Measurements from ENCODE around the gene MEI1.

MEI1 gene

GRCh38 chr22:41800348-41801146, 101.2 kb downstream of the MEI1 start, which contains the start of gene CCDC134:
TSS of gene CCDC134 (plus strand) at chr22:41800679. CDS start at chr22:41808891, 8,212 bp downstream.
- TF ChIP-seq ZNF274 (IDR thresholded peaks at IDR 0.05; ENCODE audit: low read depth, low read length) = no peak
- H3K4me3 ChIP-seq (ENCODE audit: low read length) = peak within 1 kb of the TSS; percentile 81

GRCh38 chr22:41801147-41801819, 102.0 kb downstream of the MEI1 start:
- TF ChIP-seq ZNF274 (IDR thresholded peaks at IDR 0.05; ENCODE audit: low read depth, low read length) = no peak
- H3K4me3 ChIP-seq (ENCODE audit: low read length) = peak overlapping the region; percentile 81

GRCh38 chr22:41801886-41802285, 102.6 kb downstream of the MEI1 start:
- TF ChIP-seq ZNF274 (IDR thresholded peaks at IDR 0.05; ENCODE audit: low read depth, low read length) = no peak

GRCh38 chr22:41805639-41806038, 106.3 kb downstream of the MEI1 start:
- no peak for TF ChIP-seq ZNF274 (IDR thresholded peaks at IDR 0.05; ENCODE audit: low read depth, low read length)
- no peak overlapping the region for H3K4me3 ChIP-seq (ENCODE audit: low read length)

More at GRCh38 chr22:41801886-41802285, 102.6 kb downstream of the MEI1 start:
- peak overlapping the region; percentile 81 for H3K4me3 ChIP-seq (ENCODE audit: low read length)

- TF ChIP-seq ZNF274 (IDR thresholded peaks at IDR 0.05; ENCODE audit: low read depth, low read length) = no peak
- no peak overlapping the region for H3K4me3 ChIP-seq (ENCODE audit: low read length)
Observed at GRCh38 chr22:41808400-41808799, 109.1 kb downstream of the MEI1 start.

- TF ChIP-seq ZNF274 (IDR thresholded peaks at IDR 0.05; ENCODE audit: low read depth, low read length) = no peak
- H3K4me3 ChIP-seq (ENCODE audit: low read length) = no peak overlapping the region
Observed at GRCh38 chr22:41810022-41810421, 110.7 kb downstream of the MEI1 start.

- no peak overlapping the region for H3K4me3 ChIP-seq (ENCODE audit: low read length)
- no peak for TF ChIP-seq ZNF274 (IDR thresholded peaks at IDR 0.05; ENCODE audit: low read depth, low read length)
Observed at GRCh38 chr22:41812805-41813545, 113.7 kb downstream of the MEI1 start.

- no peak for TF ChIP-seq ZNF274 (IDR thresholded peaks at IDR 0.05; ENCODE audit: low read depth, low read length)
- H3K4me3 ChIP-seq (ENCODE audit: low read length) = no peak overlapping the region
Observed at GRCh38 chr22:41813726-41814410, 114.6 kb downstream of the MEI1 start.

GRCh38 chr22:41815716-41816115, 116.4 kb downstream of the MEI1 start:
- TF ChIP-seq ZNF274 (IDR thresholded peaks at IDR 0.05; ENCODE audit: low read depth, low read length) = no peak
- no peak overlapping the region for H3K4me3 ChIP-seq (ENCODE audit: low read length)

- TF ChIP-seq ZNF274 (IDR thresholded peaks at IDR 0.05; ENCODE audit: low read depth, low read length) = no peak
- no peak overlapping the region for H3K4me3 ChIP-seq (ENCODE audit: low read length)
Observed at GRCh38 chr22:41816241-41816640, 116.9 kb downstream of the MEI1 start.

GRCh38 chr22:41816871-41817270, 117.6 kb downstream of the MEI1 start:
- no peak for TF ChIP-seq ZNF274 (IDR thresholded peaks at IDR 0.05; ENCODE audit: low read depth, low read length)
- no peak overlapping the region for H3K4me3 ChIP-seq (ENCODE audit: low read length)

GRCh38 chr22:41818011-41818410, 118.7 kb downstream of the MEI1 start:
- no peak for TF ChIP-seq ZNF274 (IDR thresholded peaks at IDR 0.05; ENCODE audit: low read depth, low read length)

GRCh38 chr22:41818596-41818995, 119.3 kb downstream of the MEI1 start:
- TF ChIP-seq ZNF274 (IDR thresholded peaks at IDR 0.05; ENCODE audit: low read depth, low read length) = no peak
- H3K4me3 ChIP-seq (ENCODE audit: low read length) = no peak overlapping the region

More at GRCh38 chr22:41818011-41818410, 118.7 kb downstream of the MEI1 start:
- H3K4me3 ChIP-seq (ENCODE audit: low read length) = no peak overlapping the region

- TF ChIP-seq ZNF274 (IDR thresholded peaks at IDR 0.05; ENCODE audit: low read depth, low read length) = no peak
- no peak overlapping the region for H3K4me3 ChIP-seq (ENCODE audit: low read length)
Observed at GRCh38 chr22:41819257-41819656, 120.0 kb downstream of the MEI1 start.

Measured in GM08714 (cell line).